IMR-90 (cell line): ENCODE data around the gene PCSK5.
A peak's percentile ranks its signal among the peaks of the same experiment; 100 is the strongest.

Source experiments
- BHLHE40 ChIP-seq: fragments of 150-350 bp; IDR thresholded peaks from 2 replicates; pipeline ENCODE4 v1.6.1; 2016; ENCODE audit warnings: mild to moderate bottlenecking, low read depth, low read length
- CEBPB ChIP-seq: IDR thresholded peaks from 2 replicates; pipeline ENCODE4 v1.6.1; 2012; ENCODE audit warnings: low read depth, low read length, improper control_type of control experiment
- CTCF ChIP-seq: conservative IDR thresholded peaks from 2 replicates; pipeline ENCODE4 v1.5.1; 2012; ENCODE audit warnings: mild to moderate bottlenecking, low read depth, low read length, improper control_type of control experiment
- FOS ChIP-seq: fragments of 150-350 bp; IDR thresholded peaks from 2 replicates; pipeline ENCODE4 v1.6.1; 2016; ENCODE audit warnings: low read depth, low read length
- MAFK ChIP-seq: IDR thresholded peaks from 2 replicates; pipeline ENCODE4 v1.6.1; 2012; ENCODE audit warnings: low read depth, low read length, improper control_type of control experiment
- MAZ ChIP-seq: IDR thresholded peaks from 2 replicates; pipeline ENCODE4 v1.6.1; 2012; ENCODE audit warnings: low read depth, mild to moderate bottlenecking, low read length, improper control_type of control experiment, moderate library complexity, borderline replicate concordance
- MXI1 ChIP-seq: IDR thresholded peaks from 2 replicates; pipeline ENCODE4 v1.6.1; 2012; ENCODE audit warnings: low read depth, mild to moderate bottlenecking, low read length, moderate library complexity, borderline replicate concordance
- POLR2A ChIP-seq: IDR thresholded peaks from 2 replicates; pipeline ENCODE4 v1.6.1; 2012; ENCODE audit warnings: mild to moderate bottlenecking, low read depth, low read length
- RAD21 ChIP-seq: IDR thresholded peaks from 2 replicates; pipeline ENCODE4 v1.6.1; 2012; ENCODE audit warnings: low read length, improper control_type of control experiment
- RCOR1 ChIP-seq: IDR thresholded peaks from 2 replicates; pipeline ENCODE4 v1.6.1; 2012; ENCODE audit warnings: mild to moderate bottlenecking, low read length, improper control_type of control experiment; ENCODE audit not compliant: insufficient replicate concordance
- SMC3 ChIP-seq: fragments of 150-350 bp; IDR thresholded peaks from 2 replicates; pipeline ENCODE4 v1.6.1; 2016; ENCODE audit warnings: low read depth, mild to moderate bottlenecking, antibody characterized with exemption, low read length, moderate library complexity

GRCh38 chr9:76001459-76001858 lies 111.0 kb downstream of the PCSK5 start:
- TF ChIP-seq CTCF (no peak), RAD21 (no peak), MXI1 (no peak), POLR2A (no peak), SMC3 (no peak), RCOR1 (no peak), BHLHE40 (no peak), CEBPB (peak; percentile 76), MAZ (no peak), FOS (no peak), MAFK (no peak)
